ENCODE results near the gene FAM107A. TPM values are rescaled to one million over a fixed set of nuclear protein-coding genes. Genes with fewer than 3 reads are reported as not detected.
"Not testable (repeated sequence)": the region's sequence is repeated elsewhere in the genome, so short reads cannot be mapped to it uniquely, and the experiment has no call there.

FAM107A gene
- polyA plus RNA-seq, 2 donors = 6.3 to 7.2 TPM

DNA sequence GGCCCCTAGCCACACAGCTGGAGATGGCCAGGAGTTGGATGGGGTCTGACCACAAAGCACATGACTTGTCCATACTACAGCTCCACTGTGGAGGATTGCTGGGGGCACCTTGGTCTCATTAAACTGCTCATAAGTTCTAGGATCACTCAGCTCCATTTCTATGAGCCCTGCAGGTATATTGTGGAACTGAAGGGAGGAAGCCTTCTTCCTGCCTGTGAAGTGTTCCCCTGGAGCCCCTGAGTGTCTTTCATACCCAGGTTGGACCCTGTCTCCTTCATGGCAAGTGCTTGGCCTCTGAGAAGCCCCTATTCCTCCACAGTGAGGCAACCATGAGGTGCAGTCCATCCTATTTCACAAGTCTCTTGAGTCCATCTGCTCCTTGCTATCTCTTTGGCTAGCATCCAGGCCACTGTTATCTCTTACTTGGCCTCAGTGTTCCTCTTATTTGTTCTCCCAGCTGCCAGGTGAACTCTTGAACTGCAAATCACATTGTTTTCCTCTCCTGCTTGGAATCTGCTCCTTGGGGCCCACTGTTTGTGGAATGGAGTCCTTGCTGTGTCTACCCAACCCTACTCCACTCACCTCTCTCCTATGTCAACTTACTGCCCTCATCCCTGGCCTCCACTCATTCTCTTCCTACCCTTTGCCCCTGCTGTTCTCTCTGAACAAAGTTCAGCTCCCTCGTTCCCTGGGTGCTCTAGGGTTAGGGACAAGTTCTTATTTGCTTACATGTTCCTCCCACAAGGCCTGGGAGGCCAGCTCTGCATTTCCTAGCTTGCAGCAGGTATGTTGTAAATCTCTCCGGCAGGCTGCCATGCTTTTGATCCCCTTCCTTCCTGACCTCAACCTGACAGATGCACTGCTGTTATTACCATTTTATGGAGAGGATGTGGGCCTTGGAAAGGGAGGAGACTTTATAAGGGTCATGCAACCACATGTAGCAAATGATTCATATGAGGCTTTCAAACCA lies 41.4 kb downstream of the FAM107A start:
- WGBS, 2 donors = 13 to 18% methylated on average over 2 of the region's 2 CpGs
- Histone ChIP-seq H3K4me3 (ENCODE audit: low read depth in 1 of 2, low read length in 2 of 2) (no peak overlapping the region), H3K4me1 (ENCODE audit: control insufficient read depth in 2 of 2, insufficient read depth in 2 of 2, low read length in 1 of 2) (peaks cover 5 to 27% of the 10 kb centered on the region in 2 donors), H3K9me3 (ENCODE audit: control insufficient read depth in 2 of 2, insufficient read depth in 1 of 2, low read depth in 1 of 2, low read length in 1 of 2) (no peaks in the 10 kb centered on the region), H3K36me3 (ENCODE audit: control insufficient read depth in 2 of 2, insufficient read depth in 2 of 2, low read length in 1 of 2) (no peaks in the 10 kb centered on the region), H3K27ac (ENCODE audit: low read depth in 2 of 2, low read length in 1 of 2) (peak overlapping the region; percentile 65 to 69), H3K27me3 (ENCODE audit: control insufficient read depth in 1 of 2, insufficient read depth in 2 of 2, low read length in 2 of 2) (no peaks in the 10 kb centered on the region)

DNA sequence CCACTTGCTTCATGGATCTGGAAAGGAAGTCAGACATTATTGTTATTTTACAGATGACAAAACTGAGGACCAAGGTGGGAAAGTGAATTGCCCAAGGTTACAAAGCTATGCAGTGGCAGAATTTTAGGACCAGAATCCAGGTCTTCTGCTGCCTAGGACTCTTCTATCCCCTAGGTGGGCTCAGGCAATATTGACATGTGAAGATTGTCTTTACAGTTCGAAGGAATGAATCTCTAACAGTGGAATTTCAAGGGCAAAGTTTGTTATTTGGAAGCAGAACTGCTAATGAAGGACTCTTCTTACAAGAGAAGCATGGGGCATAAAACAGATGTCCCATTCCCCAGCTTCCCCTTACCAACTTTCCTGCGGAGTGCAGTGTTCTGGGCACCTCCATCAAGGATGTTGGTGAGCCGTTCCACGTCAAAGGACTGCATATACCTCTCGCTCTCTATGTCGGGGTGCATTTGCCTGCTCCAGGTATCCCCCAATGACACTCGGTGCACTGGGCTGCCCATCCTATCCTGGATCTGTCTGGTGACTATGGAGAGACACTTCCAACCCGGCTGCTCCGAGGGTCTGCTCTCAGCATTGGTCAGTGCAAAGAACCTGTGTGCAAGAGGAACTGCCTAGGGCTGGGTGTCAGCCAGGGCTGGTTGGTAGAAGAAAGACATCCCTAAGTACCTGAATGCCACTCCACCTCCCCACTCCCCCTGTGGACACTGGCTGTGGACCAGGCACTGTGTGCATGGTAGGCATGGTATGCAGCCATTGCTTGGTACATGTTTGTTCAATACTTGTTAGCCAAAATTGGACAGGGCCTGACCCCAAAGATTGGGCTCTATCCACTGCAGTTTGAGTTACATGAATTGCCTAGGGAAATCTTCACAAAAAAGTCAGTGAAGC lies 42.3 kb downstream of the FAM107A start:
- Histone ChIP-seq H3K4me1 (ENCODE audit: control insufficient read depth in 2 of 2, insufficient read depth in 2 of 2, low read length in 1 of 2) (peaks cover 7 to 27% of the 10 kb centered on the region in 2 donors), H3K9me3 (ENCODE audit: control insufficient read depth in 2 of 2, insufficient read depth in 1 of 2, low read depth in 1 of 2, low read length in 1 of 2) (no peaks in the 10 kb centered on the region), H3K27me3 (ENCODE audit: control insufficient read depth in 1 of 2, insufficient read depth in 2 of 2, low read length in 2 of 2) (no peaks in the 10 kb centered on the region), H3K27ac (ENCODE audit: low read depth in 2 of 2, low read length in 1 of 2) (no peak overlapping the region), H3K36me3 (ENCODE audit: control insufficient read depth in 2 of 2, insufficient read depth in 2 of 2, low read length in 1 of 2) (no peaks in the 10 kb centered on the region), H3K4me3 (ENCODE audit: low read depth in 1 of 2, low read length in 2 of 2) (no peak overlapping the region)
- 94 to 96% methylated on average over 9 of the region's 9 CpGs for WGBS, 2 donors

DNA sequence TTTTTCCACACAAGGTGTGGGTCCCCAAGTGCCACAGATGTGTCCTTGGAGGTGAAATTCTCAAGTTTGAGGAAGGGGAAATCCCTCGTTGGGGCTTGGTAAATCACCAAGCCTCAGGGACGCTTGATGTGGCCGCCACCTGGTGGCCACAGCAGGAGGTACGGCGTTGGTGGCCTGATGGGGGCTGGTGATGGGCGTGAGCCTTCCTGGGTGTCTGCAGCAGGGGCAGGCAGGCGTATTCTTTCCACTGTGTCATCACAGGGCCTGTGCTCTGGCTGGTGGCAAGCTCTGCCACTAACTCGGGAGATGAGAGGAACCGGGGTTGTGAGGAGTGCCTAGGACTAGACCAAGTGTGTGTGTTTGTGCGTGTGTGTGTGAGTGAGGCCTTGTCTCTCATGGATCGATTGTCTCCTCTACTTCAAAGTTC lies 44.4 kb downstream of the FAM107A start:
- no peak overlapping the region for H3K27ac ChIP-seq (ENCODE audit: low read depth in 2 of 2, low read length in 1 of 2)
- H3K9me3 ChIP-seq (ENCODE audit: control insufficient read depth in 2 of 2, insufficient read depth in 1 of 2, low read depth in 1 of 2, low read length in 1 of 2) = no peaks in the 10 kb centered on the region
- H3K27me3 ChIP-seq (ENCODE audit: control insufficient read depth in 1 of 2, insufficient read depth in 2 of 2, low read length in 2 of 2) = no peaks in the 10 kb centered on the region
- 17 to 21% methylated on average over 11 of the region's 11 CpGs for WGBS, 2 donors
- H3K4me1 ChIP-seq (ENCODE audit: control insufficient read depth in 2 of 2, insufficient read depth in 2 of 2, low read length in 1 of 2) = peaks cover 9 to 27% of the 10 kb centered on the region in 2 donors
- no peaks in the 10 kb centered on the region for H3K36me3 ChIP-seq (ENCODE audit: control insufficient read depth in 2 of 2, insufficient read depth in 2 of 2, low read length in 1 of 2)
- H3K4me3 ChIP-seq (ENCODE audit: low read depth in 1 of 2, low read length in 2 of 2) = no peak overlapping the region

DNA sequence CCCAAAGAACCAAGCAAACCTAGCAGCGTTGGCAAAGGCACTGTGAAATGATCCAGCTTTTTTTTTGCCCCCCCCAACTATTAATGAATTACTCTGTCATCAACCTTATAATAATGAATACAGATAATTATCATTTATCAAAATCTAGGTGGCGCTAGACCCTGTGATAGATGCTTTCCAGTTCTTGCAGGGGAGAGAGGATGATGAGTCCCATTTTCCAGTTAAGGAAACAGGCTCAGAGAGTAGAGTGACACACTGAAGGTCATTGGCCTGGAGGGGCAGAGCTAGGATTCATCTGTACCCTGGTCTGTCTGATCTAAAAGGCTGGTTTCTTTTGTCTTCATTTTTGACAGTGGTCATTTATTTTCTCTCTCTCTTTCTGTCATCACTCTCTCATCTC lies 45.2 kb downstream of the FAM107A start:
- Histone ChIP-seq H3K9me3 (ENCODE audit: control insufficient read depth in 2 of 2, insufficient read depth in 1 of 2, low read depth in 1 of 2, low read length in 1 of 2) (no peaks in the 10 kb centered on the region), H3K27ac (ENCODE audit: low read depth in 2 of 2, low read length in 1 of 2) (no peak overlapping the region), H3K36me3 (ENCODE audit: control insufficient read depth in 2 of 2, insufficient read depth in 2 of 2, low read length in 1 of 2) (no peaks in the 10 kb centered on the region), H3K4me3 (ENCODE audit: low read depth in 1 of 2, low read length in 2 of 2) (no peak overlapping the region), H3K4me1 (ENCODE audit: control insufficient read depth in 2 of 2, insufficient read depth in 2 of 2, low read length in 1 of 2) (peaks cover 6 to 21% of the 10 kb centered on the region in 2 donors), H3K27me3 (ENCODE audit: control insufficient read depth in 1 of 2, insufficient read depth in 2 of 2, low read length in 2 of 2) (no peaks in the 10 kb centered on the region)
- WGBS, 2 donors = 76 to 85% methylated on average over 2 of the region's 2 CpGs

DNA sequence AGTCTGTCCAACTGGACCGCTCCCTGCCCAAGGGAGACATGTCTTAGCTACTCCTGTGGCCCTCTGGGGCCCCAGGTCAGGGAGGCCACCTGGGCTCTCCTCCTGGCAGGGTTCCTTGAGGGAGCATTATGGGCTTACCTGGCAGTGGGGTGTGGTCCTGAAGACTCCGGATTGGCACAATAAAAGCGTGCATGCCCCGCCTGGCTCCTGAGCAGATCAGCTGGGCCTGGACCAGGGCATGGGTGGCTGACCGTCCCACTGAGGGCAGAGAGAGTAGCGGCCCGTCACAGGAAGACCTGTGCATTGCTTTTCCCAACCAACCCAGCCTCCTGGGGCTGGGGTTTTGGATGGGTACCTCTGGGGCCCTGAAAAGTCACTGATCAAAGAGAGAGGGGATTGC lies 45.6 kb downstream of the FAM107A start:
- Histone ChIP-seq H3K4me3 (ENCODE audit: low read depth in 1 of 2, low read length in 2 of 2) (no peak overlapping the region), H3K27me3 (ENCODE audit: control insufficient read depth in 1 of 2, insufficient read depth in 2 of 2, low read length in 2 of 2) (no peaks in the 10 kb centered on the region), H3K4me1 (ENCODE audit: control insufficient read depth in 2 of 2, insufficient read depth in 2 of 2, low read length in 1 of 2) (peaks cover 4 to 20% of the 10 kb centered on the region in 2 donors), H3K27ac (ENCODE audit: low read depth in 2 of 2, low read length in 1 of 2) (no peak overlapping the region), H3K9me3 (ENCODE audit: control insufficient read depth in 2 of 2, insufficient read depth in 1 of 2, low read depth in 1 of 2, low read length in 1 of 2) (no peaks in the 10 kb centered on the region), H3K36me3 (ENCODE audit: control insufficient read depth in 2 of 2, insufficient read depth in 2 of 2, low read length in 1 of 2) (no peaks in the 10 kb centered on the region)
- WGBS, 2 donors = 77 to 82% methylated on average over 7 of the region's 7 CpGs

DNA sequence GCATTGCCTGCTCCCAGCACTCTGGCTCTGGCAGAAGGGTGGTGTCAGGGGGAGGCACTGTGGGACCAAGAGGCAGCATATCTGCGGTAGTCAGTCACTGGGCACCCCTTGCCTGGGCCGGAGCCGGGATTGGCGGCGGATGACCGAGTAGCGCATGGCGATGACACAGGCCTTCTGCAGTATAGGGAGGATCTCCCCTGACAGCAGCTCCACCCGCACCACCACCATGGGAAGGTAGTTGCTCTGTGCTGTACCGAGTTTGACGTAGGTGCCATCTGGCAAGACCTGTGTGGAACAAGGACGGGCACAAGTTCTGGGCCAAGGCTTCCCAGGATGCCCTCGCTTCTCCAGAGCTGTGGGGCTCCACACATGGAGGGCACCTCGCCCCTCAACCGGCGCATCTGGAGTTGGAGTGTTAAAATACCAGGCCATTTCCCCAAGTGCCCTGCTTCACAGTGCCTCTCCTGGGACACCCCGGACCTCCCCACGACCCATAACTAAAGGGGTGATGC lies 46.8 kb downstream of the FAM107A start:
- peaks cover 4 to 16% of the 10 kb centered on the region in 2 donors for H3K4me1 ChIP-seq (ENCODE audit: control insufficient read depth in 2 of 2, insufficient read depth in 2 of 2, low read length in 1 of 2)
- H3K36me3 ChIP-seq (ENCODE audit: control insufficient read depth in 2 of 2, insufficient read depth in 2 of 2, low read length in 1 of 2) = no peaks in the 10 kb centered on the region
- H3K9me3 ChIP-seq (ENCODE audit: control insufficient read depth in 2 of 2, insufficient read depth in 1 of 2, low read depth in 1 of 2, low read length in 1 of 2) = no peaks in the 10 kb centered on the region
- no peak overlapping the region for H3K4me3 ChIP-seq (ENCODE audit: low read depth in 1 of 2, low read length in 2 of 2)
- 90 to 93% methylated on average over 18 of the region's 18 CpGs for WGBS, 2 donors
- no peak overlapping the region for H3K27ac ChIP-seq (ENCODE audit: low read depth in 2 of 2, low read length in 1 of 2)
- no peaks in the 10 kb centered on the region for H3K27me3 ChIP-seq (ENCODE audit: control insufficient read depth in 1 of 2, insufficient read depth in 2 of 2, low read length in 2 of 2)

DNA sequence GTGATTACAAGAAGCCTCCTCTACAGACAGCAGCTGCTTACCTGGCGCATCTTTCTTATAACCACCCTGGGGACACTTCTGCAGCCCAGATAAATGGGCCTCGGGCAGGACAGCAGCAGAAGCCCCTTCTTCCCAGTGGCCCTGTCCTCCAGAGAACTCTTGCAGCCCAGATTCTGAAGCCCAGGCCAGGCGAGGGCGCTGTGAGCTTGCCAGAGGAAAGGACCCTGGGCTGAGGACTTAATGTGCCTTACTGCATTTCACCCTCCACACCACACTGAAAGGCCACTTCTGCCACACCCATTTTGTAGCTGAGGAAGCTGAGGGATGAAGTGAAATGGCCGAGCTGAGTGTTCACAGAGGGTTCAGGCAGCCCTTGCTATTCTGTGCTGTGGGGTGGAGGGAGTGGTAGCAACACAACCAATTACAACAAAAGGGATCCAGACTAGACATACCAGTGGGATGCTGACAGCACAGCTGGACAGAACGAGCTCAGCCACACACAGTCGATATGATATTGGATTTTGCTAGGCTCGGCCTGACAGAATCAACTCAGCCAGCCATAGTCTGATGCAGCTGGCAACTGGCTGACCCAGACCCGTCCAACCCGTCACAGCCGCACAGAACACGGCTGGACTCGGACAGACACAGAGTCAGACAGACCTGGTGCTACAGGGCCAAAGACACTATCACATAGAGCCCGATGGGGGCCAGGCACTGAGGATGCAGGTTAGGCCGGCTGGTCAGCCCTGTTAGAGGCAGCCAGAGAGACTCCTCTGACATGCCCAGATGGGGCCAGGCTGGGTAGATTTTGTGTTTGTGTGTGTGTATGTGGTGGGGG lies 47.5 kb downstream of the FAM107A start:
- Histone ChIP-seq H3K4me1 (ENCODE audit: control insufficient read depth in 2 of 2, insufficient read depth in 2 of 2, low read length in 1 of 2) (peaks cover 4 to 15% of the 10 kb centered on the region in 2 donors), H3K27ac (ENCODE audit: low read depth in 2 of 2, low read length in 1 of 2) (no peak overlapping the region), H3K36me3 (ENCODE audit: control insufficient read depth in 2 of 2, insufficient read depth in 2 of 2, low read length in 1 of 2) (no peaks in the 10 kb centered on the region), H3K9me3 (ENCODE audit: control insufficient read depth in 2 of 2, insufficient read depth in 1 of 2, low read depth in 1 of 2, low read length in 1 of 2) (no peaks in the 10 kb centered on the region), H3K27me3 (ENCODE audit: control insufficient read depth in 1 of 2, insufficient read depth in 2 of 2, low read length in 2 of 2) (no peaks in the 10 kb centered on the region), H3K4me3 (ENCODE audit: low read depth in 1 of 2, low read length in 2 of 2) (no peak overlapping the region)
- 70 to 85% methylated on average over 15 of the region's 15 CpGs for WGBS, 2 donors

DNA sequence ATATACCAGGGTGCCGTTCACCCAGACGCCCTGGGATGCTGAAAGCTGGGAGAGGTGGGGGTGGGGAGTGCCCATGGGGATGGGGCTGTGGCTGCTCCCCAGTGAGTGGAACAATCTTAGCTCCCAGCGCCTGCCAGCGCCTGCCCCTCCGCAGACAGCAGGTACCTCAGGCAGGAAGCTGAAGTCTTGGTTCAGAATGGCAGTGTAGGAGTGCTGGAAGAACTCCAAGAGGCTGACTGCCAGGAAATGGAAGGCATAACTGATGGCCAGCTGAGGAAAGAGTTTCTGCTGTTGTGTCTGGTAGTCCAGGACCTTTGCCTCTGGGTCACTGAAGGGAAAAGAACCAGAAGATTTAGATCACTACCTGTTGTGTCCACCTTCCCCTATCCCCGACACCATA lies 48.6 kb downstream of the FAM107A start:
- H3K36me3 ChIP-seq (ENCODE audit: control insufficient read depth in 2 of 2, insufficient read depth in 2 of 2, low read length in 1 of 2) = no peaks in the 10 kb centered on the region
- no peaks in the 10 kb centered on the region for H3K27me3 ChIP-seq (ENCODE audit: control insufficient read depth in 1 of 2, insufficient read depth in 2 of 2, low read length in 2 of 2)
- no peak overlapping the region for H3K4me3 ChIP-seq (ENCODE audit: low read depth in 1 of 2, low read length in 2 of 2)
- peaks cover 4 to 15% of the 10 kb centered on the region in 2 donors for H3K4me1 ChIP-seq (ENCODE audit: control insufficient read depth in 2 of 2, insufficient read depth in 2 of 2, low read length in 1 of 2)
- no peaks in the 10 kb centered on the region for H3K9me3 ChIP-seq (ENCODE audit: control insufficient read depth in 2 of 2, insufficient read depth in 1 of 2, low read depth in 1 of 2, low read length in 1 of 2)
- WGBS, 2 donors = 38 to 52% methylated on average over 6 of the region's 6 CpGs
- H3K27ac ChIP-seq (ENCODE audit: low read depth in 2 of 2, low read length in 1 of 2) = no peak overlapping the region

DNA sequence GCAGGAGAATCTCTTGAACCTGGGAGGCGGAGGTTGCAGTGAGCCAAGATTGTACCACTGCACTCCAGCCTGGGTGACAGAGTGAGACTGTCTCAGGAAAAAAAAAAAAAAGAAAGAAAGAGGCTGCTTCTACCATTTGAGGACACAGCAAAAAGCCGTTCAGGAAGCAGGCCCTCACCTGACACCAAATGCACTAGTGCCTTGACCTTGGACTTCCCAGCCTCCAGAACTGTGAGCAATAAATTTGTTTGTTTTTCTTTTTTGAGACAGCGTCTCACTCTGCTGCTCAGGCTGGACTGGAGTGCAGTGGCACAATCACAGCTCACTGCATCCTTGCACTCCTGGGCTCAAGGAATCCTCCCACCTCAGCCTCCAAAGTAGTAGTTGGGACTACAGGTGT lies 49.8 kb downstream of the FAM107A start:
- WGBS, 2 donors = 85 to 89% methylated on average over 3 of the region's 3 CpGs
- H3K36me3 ChIP-seq (ENCODE audit: control insufficient read depth in 2 of 2, insufficient read depth in 2 of 2, low read length in 1 of 2); H3K4me3 ChIP-seq (ENCODE audit: low read depth in 1 of 2, low read length in 2 of 2); H3K9me3 ChIP-seq (ENCODE audit: control insufficient read depth in 2 of 2, insufficient read depth in 1 of 2, low read depth in 1 of 2, low read length in 1 of 2); H3K27ac ChIP-seq (ENCODE audit: low read depth in 2 of 2, low read length in 1 of 2); H3K27me3 ChIP-seq (ENCODE audit: control insufficient read depth in 1 of 2, insufficient read depth in 2 of 2, low read length in 2 of 2): not testable (repeated sequence)
- H3K4me1 ChIP-seq (ENCODE audit: control insufficient read depth in 2 of 2, insufficient read depth in 2 of 2, low read length in 1 of 2) = peaks cover 4 to 15% of the 10 kb centered on the region in 2 donors
